Suprapubic skin (tissue), 3 donors: ENCODE data around the gene SNCG.

ENCODE experiments used
- POLR2A ChIP-seq, 2 donors: fragments of 450-650 bp; IDR thresholded peaks; one replicate each; pipeline ENCODE4 v1.6.1; 2017; ENCODE audit warnings: antibody characterized with exemption in 2 of 2, mild to moderate bottlenecking in 2 of 2, moderate library complexity in 2 of 2
- TF ChIP-seq, protein P1 (sequence below), 2 donors: fragments of 200-600 bp in 1 of 2; fragments of 450-650 bp in 1 of 2; sonication (generic) in 1 of 2; IDR thresholded peaks; one replicate each; pipeline ENCODE4 v1.5.1; 2016 to 2019; ENCODE audit warnings: antibody characterized with exemption in 2 of 2, mild to moderate bottlenecking in 1 of 2, moderate library complexity in 1 of 2

DNA sequence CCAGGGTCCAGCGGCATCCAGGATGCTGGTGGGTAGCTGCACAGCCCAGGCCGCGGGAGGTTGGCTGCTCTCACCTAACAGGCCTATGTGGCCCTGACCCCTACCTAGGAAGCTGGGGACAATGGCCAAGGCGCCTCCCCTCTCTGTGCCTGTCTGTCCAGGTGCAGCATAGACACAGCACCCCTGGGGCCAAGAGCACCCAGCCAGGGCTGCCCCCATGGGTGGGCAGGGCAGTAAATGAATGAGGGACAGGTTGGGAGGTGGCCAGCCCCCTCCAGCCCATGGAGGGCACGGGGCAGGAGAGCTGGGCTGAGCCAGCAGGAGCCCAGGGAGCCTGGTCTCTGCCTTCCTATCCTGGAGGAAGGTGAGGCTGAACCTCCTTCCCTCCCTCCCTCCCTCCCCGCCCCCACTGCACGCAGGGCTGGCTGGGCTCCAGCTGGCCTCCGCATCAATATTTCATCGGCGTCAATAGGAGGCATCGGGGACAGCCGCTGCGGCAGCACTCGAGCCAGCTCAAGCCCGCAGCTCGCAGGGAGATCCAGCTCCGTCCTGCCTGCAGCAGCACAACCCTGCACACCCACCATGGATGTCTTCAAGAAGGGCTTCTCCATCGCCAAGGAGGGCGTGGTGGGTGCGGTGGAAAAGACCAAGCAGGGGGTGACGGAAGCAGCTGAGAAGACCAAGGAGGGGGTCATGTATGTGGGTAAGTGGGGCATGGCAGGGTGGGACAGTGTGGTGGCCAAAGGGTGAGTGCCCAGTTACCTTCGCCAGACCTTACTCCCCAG, at the start of gene SNCG:
- no peak for TF ChIP-seq POLR2A (IDR thresholded peaks at IDR 0.05)
- TF ChIP-seq, protein P1, sequence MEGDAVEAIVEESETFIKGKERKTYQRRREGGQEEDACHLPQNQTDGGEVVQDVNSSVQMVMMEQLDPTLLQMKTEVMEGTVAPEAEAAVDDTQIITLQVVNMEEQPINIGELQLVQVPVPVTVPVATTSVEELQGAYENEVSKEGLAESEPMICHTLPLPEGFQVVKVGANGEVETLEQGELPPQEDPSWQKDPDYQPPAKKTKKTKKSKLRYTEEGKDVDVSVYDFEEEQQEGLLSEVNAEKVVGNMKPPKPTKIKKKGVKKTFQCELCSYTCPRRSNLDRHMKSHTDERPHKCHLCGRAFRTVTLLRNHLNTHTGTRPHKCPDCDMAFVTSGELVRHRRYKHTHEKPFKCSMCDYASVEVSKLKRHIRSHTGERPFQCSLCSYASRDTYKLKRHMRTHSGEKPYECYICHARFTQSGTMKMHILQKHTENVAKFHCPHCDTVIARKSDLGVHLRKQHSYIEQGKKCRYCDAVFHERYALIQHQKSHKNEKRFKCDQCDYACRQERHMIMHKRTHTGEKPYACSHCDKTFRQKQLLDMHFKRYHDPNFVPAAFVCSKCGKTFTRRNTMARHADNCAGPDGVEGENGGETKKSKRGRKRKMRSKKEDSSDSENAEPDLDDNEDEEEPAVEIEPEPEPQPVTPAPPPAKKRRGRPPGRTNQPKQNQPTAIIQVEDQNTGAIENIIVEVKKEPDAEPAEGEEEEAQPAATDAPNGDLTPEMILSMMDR (IDR thresholded peaks at IDR 0.05) = no peak
